GM10266 (cell line): ENCODE measurements around the gene HTR1E.
"Not testable (repeated sequence)": the region's sequence is repeated elsewhere in the genome, so short reads cannot be mapped to it uniquely, and the experiment has no call there.

Experiments
- DNase-seq: peaks from one replicate; pipeline ENCODE4 v3.0.0; 2012; ENCODE audit errors: extremely low spot score
- CTCF ChIP-seq: IDR thresholded peaks from 2 replicates; pipeline ENCODE4 v1.5.1; 2012; ENCODE audit warnings: mild to moderate bottlenecking, low read depth; ENCODE audit not compliant: control insufficient read depth, insufficient read depth; ENCODE audit errors: missing control alignments

The HTR1E gene

GRCh38 chr6:86978251-86978650 lies 40.9 kb downstream of the HTR1E start:
- DNase-seq = no peak
- TF ChIP-seq CTCF = no peak

- TF ChIP-seq CTCF = no peak
- DNase-seq = no peak
These were observed 64.2 kb downstream of the HTR1E start for GRCh38 chr6:87001494-87001893.

DNA sequence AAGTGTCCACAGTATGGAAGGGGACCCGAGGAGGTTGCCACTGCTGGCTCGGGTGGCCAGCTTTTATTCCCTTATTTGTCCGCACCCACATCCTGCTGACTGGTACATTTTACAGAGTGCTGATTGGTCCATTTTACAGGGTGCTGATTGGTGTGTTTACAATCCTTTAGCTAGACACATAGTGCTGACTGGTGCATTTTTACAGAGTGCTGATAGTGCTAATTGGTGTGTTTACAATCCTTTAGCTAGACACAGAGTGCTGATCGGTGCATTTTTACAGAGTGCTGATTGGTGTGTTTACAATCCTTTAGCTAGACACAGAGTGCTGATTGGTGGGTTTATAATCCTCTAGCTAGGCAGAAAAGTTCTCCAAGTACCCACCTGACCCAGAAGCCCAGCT lies 65.1 kb downstream of the HTR1E start:
- DNase-seq = not testable (repeated sequence)

- DNase-seq = not testable (repeated sequence)
These were observed 69.2 kb downstream of the HTR1E start for GRCh38 chr6:87006541-87006940.

GRCh38 chr6:87009581-87009980 lies 72.3 kb downstream of the HTR1E start:
- not testable (repeated sequence) for DNase-seq

DNA sequence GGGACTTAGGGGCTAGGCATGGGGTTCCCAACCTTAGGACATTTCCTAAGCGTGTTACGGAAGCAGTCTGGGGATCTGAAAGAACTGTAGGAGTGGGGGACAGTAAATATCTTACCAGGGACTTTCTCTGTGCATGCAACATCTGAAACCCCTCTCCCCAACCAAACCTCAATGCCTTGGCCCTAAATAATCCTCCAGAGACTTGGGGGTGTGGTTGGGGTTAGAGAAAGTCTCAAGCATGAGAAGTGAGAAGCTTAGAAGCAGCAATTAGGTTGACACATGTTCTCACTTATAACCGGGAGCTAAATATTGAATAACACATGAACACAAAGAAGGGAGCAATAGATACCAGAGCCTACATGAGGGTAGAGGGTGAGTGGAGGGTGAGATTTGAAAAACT lies 74.7 kb downstream of the HTR1E start:
- DNase-seq = no peak
- TF ChIP-seq CTCF = no peak

DNA sequence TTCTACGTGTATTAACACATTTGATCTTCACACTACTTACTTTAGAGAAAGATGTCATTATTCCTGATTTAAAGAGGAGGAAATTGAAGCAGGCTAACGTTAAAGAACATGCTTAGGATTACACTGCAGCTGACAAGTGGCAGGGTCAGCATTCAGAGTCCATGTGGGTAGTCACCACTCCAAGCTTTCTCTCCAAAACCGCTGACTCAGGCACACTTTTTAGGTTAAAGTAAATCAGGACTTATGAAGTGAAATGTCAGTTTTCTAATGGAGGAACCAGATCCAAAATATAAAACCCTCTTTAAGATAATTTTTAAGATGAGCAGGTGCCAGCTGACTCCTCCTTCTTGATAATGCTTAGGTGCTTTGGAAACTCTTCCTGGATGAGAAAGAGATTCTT lies 75.4 kb downstream of the HTR1E start:
- DNase-seq = no peak
- TF ChIP-seq CTCF = no peak

- no peak for TF ChIP-seq CTCF
- DNase-seq = no peak
These were observed 79.4 kb downstream of the HTR1E start for GRCh38 chr6:87016772-87017171.

- no peak for DNase-seq
- TF ChIP-seq CTCF = no peak
These were observed 89.7 kb downstream of the HTR1E start for GRCh38 chr6:87027021-87027420.
